K562 (cell line): ENCODE data around the gene RBM19.

Experiments used
- BRF2 ChIP-seq: IDR thresholded peaks from 3 replicates; pipeline ENCODE4 v1.6.1; 2011; ENCODE audit warnings: borderline replicate concordance, mild to moderate bottlenecking; ENCODE audit not compliant: insufficient read length, insufficient read depth
- HNRNPLL ChIP-seq: fragments of 200-400 bp; formaldehyde crosslinking; IDR thresholded peaks from 2 replicates; pipeline ENCODE4 v1.6.1; 2017; ENCODE audit warnings: low read length, low read depth, mild to moderate bottlenecking; ENCODE audit not compliant: poor library complexity, severe bottlenecking
- ZNF133 ChIP-seq: fragments of 250-450 bp; sonication (Bioruptor Pico); IDR thresholded peaks from 2 replicates; pipeline ENCODE4 v1.4.0; 2020; ENCODE audit warnings: mild to moderate bottlenecking
- ZNF79 ChIP-seq: fragments of 250-450 bp; sonication (Bioruptor Pico); IDR thresholded peaks from 2 replicates; pipeline ENCODE4 v1.4.0; 2020; ENCODE audit warnings: low read depth, mild to moderate bottlenecking, moderate library complexity

GRCh38 chr12:113980054-113980453 lies 13.9 kb upstream of the RBM19 start:
- TF ChIP-seq ZNF133 (CRISPR knock-in tag): no peak
- TF ChIP-seq BRF2: no peak
- no peak for TF ChIP-seq ZNF79 (CRISPR knock-in tag)
- no peak for TF ChIP-seq HNRNPLL
